ENCODE measurements around the gene PEX14.

PEX14 gene

DNA sequence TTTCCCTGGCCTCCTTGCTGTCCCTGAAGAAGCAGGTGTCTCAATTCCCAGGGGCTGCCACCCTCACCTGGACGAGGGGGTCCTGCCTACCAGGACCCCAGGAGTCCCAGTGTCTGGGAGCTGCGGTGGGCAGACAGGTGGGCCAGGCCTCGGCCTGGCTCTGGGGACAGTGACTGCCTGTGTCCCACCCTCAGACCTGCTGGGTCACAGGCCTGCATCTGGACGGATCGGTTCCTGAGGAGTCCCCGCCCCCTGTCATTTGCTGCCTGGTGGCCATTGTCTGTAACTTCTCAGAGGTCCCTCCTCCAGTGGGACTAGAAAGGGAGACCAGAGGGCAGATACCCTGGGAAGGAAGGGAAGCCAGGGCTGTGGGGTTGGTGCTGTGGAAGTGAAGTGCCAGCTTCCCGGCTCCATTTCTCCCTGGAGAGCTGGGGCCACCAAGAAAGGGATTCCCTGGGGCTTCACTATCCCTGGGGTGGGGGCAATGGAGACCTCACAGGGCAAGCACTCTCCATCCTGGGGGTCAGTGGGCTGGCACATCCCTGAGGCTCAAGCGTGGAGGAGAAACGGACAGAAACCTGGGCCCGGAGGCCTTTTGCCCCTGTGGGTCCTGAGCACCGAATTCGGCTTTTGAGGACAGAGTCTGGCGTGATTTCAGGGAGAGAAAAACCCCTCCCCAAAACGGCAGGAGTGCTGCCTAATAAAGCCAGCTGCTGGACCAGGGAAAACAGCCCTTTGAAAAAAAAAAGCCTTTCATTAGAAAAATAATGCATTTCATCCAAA is 157.3 kb downstream of the PEX14 start:
- DNase-seq = no peak

DNA sequence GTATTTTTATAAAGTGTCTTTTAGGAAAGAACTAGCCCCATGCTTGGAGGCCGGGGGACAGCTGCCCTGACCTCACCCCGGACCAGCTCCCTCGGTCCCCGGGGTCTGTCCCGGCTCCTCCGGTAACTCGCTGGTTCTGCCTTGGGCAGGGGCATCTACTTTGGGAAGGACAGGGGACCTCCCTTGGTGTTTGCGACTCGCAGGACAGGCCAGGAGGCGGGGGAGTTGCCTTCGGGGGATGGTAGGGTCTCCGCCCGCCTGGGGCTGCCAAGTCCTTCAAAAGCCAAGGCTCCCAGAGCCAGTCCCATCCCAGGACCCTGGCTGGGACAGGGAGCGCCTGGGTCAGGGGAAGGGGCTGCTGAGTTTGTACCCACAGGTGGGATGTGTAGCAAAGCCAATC is 157.9 kb downstream of the PEX14 start:
- no peak for DNase-seq

- no peak for DNase-seq
Measured at GRCh38 chr1:10633416-10633815, 158.7 kb downstream of the PEX14 start.

DNA sequence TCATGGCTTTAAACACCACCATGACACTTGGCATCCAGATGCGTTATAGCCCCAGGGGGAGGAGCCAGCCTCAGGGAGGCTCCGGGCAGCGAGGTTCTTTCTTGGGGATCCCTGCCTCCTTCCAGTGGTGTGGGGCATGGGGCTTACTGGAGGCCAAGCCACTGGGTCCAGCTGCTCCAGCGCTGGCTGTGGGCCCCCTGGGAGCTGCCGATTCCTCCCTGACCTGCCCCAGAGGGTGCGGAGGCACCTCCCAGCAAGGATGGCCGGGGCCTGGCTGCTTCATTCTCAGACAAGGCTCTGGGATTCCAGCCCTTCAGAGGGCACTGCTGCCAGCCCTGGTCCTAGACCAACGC is 159.3 kb downstream of the PEX14 start:
- no peak for DNase-seq

DNA sequence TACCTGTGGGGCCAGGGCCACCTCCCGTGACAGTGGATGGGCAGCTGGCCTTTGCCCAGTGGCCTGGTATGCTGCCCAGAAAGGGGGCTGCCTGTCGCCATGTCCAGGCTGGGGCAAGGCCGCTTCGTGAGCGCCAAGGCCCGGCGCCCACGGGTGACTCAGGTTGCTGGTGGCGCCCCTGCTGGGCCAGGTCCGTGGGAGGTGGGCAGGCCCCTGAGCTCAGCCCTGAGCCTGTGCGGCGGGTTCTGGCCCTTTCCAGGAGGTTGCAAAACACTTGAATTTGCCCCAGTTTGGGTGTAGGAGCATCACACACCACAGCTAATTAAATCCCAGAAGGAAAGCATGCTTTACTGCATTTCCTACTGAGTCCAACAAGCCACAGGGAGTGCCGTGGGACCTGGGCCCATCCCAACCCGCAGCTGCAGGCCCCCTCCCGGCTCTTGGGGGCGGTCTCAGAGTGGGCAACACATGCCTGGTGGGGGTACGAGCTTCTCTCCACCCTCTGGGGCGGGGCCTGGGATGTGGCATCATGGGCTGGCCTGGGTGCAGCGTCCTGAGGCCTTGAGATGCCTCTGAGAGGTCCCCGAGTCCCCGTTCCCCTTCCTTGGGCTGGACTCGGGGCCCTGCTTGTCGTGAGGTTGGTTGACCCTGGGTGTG is 159.8 kb downstream of the PEX14 start:
- no peak for DNase-seq

- no peak for DNase-seq
Measured at GRCh38 chr1:10635085-10635896, 160.5 kb downstream of the PEX14 start.

- no peak for DNase-seq
Measured at GRCh38 chr1:10635992-10636391, 161.2 kb downstream of the PEX14 start.

GRCh38 chr1:10637400-10637799 is 162.7 kb downstream of the PEX14 start:
- no peak for DNase-seq

DNA sequence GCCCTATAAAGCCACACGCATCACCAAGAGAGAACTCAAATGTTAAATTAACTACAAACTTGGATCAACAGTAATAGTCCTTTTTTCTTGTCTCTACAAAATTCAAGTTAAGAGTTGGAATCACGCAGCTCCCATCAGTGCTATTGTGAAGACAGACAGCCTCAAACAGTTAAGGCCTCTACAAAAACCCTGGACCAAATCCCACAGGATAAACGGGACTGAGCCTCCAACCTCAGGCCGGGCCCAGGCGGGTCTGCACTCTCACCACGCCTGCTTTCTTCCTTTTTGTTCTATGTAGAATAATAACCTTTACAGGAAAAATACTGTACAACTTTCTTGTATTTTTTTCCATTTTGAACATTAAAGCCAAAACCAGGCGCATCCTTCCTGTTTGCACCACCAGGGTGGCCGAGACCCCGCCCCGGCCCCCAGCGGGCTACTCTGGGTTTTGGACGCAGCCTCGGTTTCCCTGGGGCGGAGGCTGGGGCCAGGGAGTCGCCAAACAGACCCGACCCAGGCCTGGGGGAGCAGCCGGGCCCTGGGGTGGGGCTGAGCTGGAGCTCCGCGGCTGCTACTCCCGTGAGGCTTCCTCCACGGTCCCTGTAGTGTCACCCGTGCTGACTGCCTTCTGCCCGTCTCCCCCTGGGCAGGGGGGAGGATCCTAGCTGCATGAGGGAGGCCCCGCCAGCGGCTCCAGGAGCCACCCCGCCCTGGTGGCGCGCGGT is 163.2 kb downstream of the PEX14 start:
- DNase-seq = no peak

- DNase-seq = no peak
Measured at GRCh38 chr1:10638559-10639005, 163.8 kb downstream of the PEX14 start.

- DNase-seq = no peak
Measured at GRCh38 chr1:10639011-10639774, 164.4 kb downstream of the PEX14 start.

- peak in 26 of 51 donors; percentile 5 to 62 (median 28) for DNase-seq
Measured at GRCh38 chr1:10639775-10640578, 165.2 kb downstream of the PEX14 start.

GRCh38 chr1:10640843-10641553 is 166.2 kb downstream of the PEX14 start:
- DNase-seq = no peak

DNA sequence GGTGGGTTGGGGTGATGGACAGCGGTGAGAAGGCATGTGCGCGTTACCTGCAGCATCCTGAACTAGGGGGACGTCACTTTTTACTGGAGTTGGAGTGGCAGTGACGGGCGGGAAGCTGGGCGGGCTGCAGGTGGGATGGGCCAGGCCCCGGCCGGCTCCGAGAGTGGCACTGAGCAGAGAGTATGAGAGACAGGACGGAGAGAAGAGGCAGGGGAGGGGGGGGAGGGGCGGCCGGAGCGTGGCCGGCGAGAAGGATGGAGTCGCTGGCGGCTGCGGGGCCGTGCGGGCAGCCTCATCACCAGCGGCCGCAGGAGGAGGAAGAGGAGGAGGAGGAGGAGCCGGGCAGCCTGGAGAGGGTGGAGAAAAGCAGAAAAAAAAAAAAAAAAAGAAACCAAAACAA is 167.2 kb downstream of the PEX14 start:
- no peak for DNase-seq

DNA sequence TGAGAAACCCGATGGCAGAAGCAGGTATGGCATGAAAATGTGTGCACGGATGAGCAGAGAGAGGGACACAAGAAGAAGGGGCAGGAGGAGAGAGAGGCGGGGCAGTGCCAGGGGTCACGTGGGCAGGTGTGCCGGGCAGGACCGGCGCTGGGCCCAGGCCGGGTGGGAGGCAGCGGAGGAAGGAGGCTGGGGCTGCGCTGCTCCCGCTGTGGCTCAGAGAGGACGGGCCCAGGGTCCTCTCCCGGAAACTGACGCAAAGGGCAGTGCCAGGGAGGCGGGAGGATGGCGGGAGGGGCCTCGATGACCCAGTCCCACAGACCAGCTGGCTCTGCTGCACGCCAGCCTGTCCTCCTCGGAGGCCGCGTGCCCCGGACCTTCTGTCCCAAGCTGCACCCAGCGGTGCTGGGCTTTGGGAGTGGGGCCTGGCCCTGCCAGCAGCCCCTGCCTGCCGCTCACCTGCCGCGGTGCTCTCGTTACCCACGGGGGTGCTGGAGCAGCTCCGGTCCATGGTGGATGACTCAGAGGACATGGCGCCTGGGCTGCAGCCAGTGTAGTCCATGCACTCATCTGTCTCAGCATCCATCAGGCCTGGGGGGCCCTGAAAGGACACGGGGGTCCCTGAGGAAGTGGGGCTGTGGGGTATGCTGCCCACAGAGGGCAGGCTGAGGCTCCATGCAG is 167.8 kb downstream of the PEX14 start:
- DNase-seq = no peak

DNA sequence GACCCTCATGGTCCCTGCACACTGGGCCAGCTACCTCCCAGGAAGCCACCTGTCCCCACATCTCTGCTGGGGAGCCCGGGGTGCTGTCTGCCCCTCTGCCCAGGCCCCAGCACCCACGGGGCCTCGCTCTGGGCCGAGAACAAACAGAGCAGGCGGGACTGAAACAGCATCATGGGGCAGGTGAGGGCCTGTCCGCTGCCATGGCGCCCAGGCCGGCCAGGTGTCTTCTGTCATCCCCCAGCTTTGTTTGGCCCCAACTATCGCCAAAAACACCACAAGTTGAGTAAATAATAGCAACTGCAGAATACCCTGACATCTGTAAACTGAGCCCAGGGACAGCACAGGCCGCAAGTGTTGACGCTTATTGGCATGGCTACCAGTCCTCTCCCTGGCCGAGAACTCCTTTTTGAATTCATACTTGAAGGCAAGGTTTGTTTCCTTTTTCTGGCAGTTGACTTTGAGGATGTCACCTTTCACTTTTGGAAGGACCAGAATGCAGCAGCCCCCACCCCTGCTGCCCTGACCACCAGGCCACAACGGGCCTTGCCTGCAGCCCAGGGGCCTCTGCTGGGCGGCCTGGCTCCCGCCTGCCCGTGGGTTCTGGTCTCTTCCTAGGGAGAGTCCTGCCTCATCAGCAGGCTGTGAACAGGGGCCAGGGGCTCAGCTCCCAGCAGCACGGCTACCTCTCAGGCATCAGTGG is 169.0 kb downstream of the PEX14 start:
- DNase-seq = no peak

DNA sequence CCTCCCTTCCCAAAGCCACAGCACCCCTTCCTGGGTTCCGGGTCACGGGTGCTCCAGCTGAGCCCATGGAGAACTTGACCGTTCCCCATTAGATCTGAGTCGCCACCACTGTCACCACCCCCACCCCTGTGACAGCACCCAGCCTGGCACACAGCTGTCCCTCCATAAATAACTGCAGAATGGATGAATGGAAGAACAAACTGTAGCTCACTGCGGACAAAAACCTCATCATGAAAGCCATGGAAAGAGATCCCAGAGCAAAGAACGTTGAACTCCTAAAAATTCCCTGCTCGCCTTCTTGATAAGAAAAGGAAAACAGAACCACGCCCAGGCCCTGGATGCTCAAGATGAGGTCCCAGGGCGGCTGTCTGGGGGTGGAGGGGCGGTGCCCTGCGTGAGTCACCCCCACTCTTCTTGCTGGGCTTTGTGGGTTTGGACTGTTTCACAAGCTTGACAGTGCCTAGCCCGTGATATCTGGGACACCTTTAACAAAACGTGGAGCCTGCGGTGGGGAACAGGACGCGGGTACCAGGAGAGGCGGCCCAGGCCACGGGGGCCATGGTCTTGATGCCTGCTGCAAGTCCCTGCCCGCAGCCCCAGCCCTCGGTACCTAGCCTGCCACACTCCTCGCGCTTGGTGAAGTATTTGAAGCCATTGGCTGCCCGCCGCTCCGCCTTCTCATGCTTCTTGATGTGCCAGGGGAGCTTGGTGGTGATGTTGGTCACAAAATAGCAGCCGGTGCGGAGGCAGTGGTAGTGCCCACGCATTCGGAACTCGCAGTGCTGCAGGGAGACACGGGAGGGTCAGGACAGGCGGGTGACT is 169.8 kb downstream of the PEX14 start:
- DNase-seq = peak in 1 of 51 donors; percentile 7

Data from hypothalamus (tissue), 51 donors.